ENCODE measurements around the gene MCCD1.

The MCCD1 gene

DNA sequence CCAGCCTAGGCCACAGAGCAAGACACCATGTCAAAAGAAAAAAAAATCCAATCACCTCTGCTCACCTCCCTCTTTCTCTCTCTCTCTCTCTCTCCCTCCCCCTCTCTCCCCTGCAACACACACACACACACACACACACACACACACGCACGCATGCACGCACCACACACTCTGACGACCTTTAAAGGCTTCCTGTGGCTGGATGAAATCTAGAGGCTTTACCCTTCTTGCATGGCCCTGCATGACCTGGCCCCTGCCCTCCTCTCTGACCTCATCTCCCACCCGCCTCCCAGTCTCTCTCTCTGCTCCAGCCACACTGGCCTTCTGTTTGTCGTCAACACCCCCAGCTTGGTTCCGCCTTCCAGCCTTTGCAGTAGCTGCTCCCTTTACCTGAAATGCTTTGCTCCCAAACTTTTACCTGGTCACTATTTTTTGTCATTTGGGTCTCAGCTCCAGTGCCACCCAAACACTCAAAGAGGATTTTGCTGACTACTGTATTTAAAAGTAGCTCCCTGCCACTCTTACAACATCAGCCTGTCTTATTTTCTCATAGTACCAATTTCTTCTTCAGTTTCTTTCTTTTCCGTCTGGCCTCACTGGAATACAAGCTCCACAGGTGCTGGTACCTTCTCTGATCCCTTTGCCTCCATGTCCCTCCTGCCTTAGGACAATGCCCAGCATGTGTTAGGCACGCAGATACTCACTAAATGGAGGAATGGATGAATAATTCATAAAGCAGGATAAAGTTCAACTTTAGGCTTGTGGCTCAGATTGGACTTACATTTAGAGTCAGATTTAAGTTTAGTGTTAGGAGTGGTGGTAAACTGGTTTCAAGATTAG is 39.0 kb downstream of the MCCD1 start:
- DNase-seq (ENCODE audit: insufficient read length, low spot score) (no peak), FAIRE-seq (no peak)
- peak; percentile 75 for TF ChIP-seq POU2F2 (IDR thresholded peaks at IDR 0.05; ENCODE audit: low read depth, low read length)
- no peak for TF ChIP-seq POLR2A (IDR thresholded peaks at IDR 0.05; ENCODE audit: low read depth, low read length)
- no peak for TF ChIP-seq PAX5 (IDR thresholded peaks at IDR 0.05; ENCODE audit: insufficient read depth, low read length, severe bottlenecking)
- no peak for TF ChIP-seq TAF1 (IDR thresholded peaks at IDR 0.05; ENCODE audit: low read depth, low read length)
- TF ChIP-seq SPI1 (IDR thresholded peaks at IDR 0.05; ENCODE audit: low read depth, low read length): no peak
- no peak for TF ChIP-seq POLR2AphosphoS5 (IDR thresholded peaks at IDR 0.05; ENCODE audit: low read depth, low read length)

DNA sequence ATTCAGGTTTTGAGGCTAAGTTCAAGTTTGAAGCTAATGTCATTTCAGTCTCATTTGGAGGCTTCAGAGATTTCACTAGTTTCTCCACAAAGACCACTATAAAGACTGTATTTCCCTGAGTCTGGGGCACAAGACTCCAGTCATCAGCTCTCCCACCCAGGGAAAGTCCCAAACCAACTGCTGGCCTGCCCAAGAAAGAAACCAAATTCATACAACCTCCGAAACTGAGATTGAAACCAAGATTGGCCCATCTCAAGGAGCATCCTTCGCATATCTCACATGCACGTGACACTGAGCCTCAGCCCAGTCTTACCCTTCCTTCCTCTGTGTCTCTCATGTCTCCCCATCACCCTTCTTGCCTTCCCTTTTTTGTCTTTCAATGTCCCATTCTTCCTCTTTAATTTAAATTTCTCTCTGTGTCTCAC is 39.8 kb downstream of the MCCD1 start:
- peak; percentile 99 for FAIRE-seq
- no peak for DNase-seq (ENCODE audit: insufficient read length, low spot score)
- TF ChIP-seq POLR2AphosphoS5 (IDR thresholded peaks at IDR 0.05; ENCODE audit: low read depth, low read length) (0 out of 2 replicates have a peak, but pooled peaks have one; percentile 29), TAF1 (IDR thresholded peaks at IDR 0.05; ENCODE audit: low read depth, low read length) (no peak), POLR2A (IDR thresholded peaks at IDR 0.05; ENCODE audit: low read depth, low read length) (peak; percentile 38; the same call in 1 of the 2 replicates), POU2F2 (IDR thresholded peaks at IDR 0.05; ENCODE audit: low read depth, low read length) (peak; percentile 73), SPI1 (IDR thresholded peaks at IDR 0.05; ENCODE audit: low read depth, low read length) (peak; percentile 70), PAX5 (IDR thresholded peaks at IDR 0.05; ENCODE audit: insufficient read depth, low read length, severe bottlenecking) (no peak)

DNA sequence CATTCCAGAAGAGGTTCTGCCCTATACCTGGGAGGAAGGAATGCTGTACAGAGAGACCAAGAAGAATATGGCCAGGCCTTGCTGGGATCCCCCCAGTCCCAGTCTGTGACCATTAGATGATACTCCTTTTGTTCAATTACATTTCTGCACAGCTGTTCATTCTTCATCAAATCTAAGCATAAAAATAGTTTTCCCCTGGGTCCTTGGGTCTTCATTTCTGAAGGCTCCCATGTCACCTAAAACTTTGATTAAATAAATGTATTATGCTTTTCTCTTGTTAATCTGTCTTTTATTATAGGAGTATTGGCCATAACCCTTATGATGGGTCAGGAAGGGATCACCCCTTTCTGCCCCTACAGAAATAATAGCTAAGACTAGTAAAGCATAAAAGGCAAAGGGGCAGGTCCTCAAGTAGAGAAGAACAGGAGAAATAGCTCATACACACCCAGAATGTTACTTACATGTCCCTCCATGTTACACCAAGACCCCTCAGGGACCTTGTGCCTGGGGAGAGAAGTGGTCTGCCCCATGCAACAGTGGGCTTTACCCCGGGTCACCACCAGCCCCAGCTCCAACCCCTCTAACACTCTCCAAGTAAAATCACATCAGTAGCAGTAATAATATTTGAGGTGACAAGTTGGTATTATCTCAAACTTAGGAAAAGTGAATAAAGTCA is 41.2 kb downstream of the MCCD1 start:
- DNase-seq (ENCODE audit: insufficient read length, low spot score) (no peak), FAIRE-seq (peak; percentile 33)
- no peak for TF ChIP-seq POU2F2 (IDR thresholded peaks at IDR 0.05; ENCODE audit: low read depth, low read length)
- TF ChIP-seq POLR2A (IDR thresholded peaks at IDR 0.05; ENCODE audit: low read depth, low read length): no peak
- no peak for TF ChIP-seq TAF1 (IDR thresholded peaks at IDR 0.05; ENCODE audit: low read depth, low read length)
- no peak for TF ChIP-seq SPI1 (IDR thresholded peaks at IDR 0.05; ENCODE audit: low read depth, low read length)
- TF ChIP-seq POLR2AphosphoS5 (IDR thresholded peaks at IDR 0.05; ENCODE audit: low read depth, low read length): no peak
- no peak for TF ChIP-seq PAX5 (IDR thresholded peaks at IDR 0.05; ENCODE audit: insufficient read depth, low read length, severe bottlenecking)

GRCh38 chr6:31572041-31572911 is 43.5 kb downstream of the MCCD1 start, which contains the start of gene LTA:
Gene LTA, plus strand, starts transcription at chr6:31572289. Its CDS starts 454 bp downstream, at chr6:31572743.
- DNase-seq (ENCODE audit: insufficient read length, low spot score) (no peak), FAIRE-seq (peak; percentile 91)
- TF ChIP-seq TAF1 (IDR thresholded peaks at IDR 0.05; ENCODE audit: low read depth, low read length): peak; percentile 30; the same call in 1 of the 2 replicates
- peak; percentile 23; the same call in 1 of the 2 replicates for TF ChIP-seq SPI1 (IDR thresholded peaks at IDR 0.05; ENCODE audit: low read depth, low read length)
- TF ChIP-seq POLR2A (IDR thresholded peaks at IDR 0.05; ENCODE audit: low read depth, low read length): peak; percentile 88
- no peak for TF ChIP-seq PAX5 (IDR thresholded peaks at IDR 0.05; ENCODE audit: insufficient read depth, low read length, severe bottlenecking)
- TF ChIP-seq POU2F2 (IDR thresholded peaks at IDR 0.05; ENCODE audit: low read depth, low read length): peak; percentile 67
- TF ChIP-seq POLR2AphosphoS5 (IDR thresholded peaks at IDR 0.05; ENCODE audit: low read depth, low read length): peak; percentile 88

GRCh38 chr6:31573239-31574105 is 44.7 kb downstream of the MCCD1 start:
- DNase-seq (ENCODE audit: insufficient read length, low spot score) (no peak), FAIRE-seq (no peak)
- TF ChIP-seq TAF1 (IDR thresholded peaks at IDR 0.05; ENCODE audit: low read depth, low read length) (no peak), POU2F2 (IDR thresholded peaks at IDR 0.05; ENCODE audit: low read depth, low read length) (no peak), POLR2AphosphoS5 (IDR thresholded peaks at IDR 0.05; ENCODE audit: low read depth, low read length) (no peak), SPI1 (IDR thresholded peaks at IDR 0.05; ENCODE audit: low read depth, low read length) (no peak), POLR2A (IDR thresholded peaks at IDR 0.05; ENCODE audit: low read depth, low read length) (no peak), PAX5 (IDR thresholded peaks at IDR 0.05; ENCODE audit: insufficient read depth, low read length, severe bottlenecking) (no peak)

GRCh38 chr6:31574106-31575061 is 45.6 kb downstream of the MCCD1 start:
- DNase-seq (ENCODE audit: insufficient read length, low spot score) (no peak), FAIRE-seq (no peak)
- TF ChIP-seq PAX5 (IDR thresholded peaks at IDR 0.05; ENCODE audit: insufficient read depth, low read length, severe bottlenecking): no peak
- TF ChIP-seq POU2F2 (IDR thresholded peaks at IDR 0.05; ENCODE audit: low read depth, low read length): peak; percentile 40; the same call in 1 of the 2 replicates
- peak; percentile 26; the same call in 1 of the 2 replicates for TF ChIP-seq POLR2AphosphoS5 (IDR thresholded peaks at IDR 0.05; ENCODE audit: low read depth, low read length)
- no peak for TF ChIP-seq TAF1 (IDR thresholded peaks at IDR 0.05; ENCODE audit: low read depth, low read length)
- TF ChIP-seq SPI1 (IDR thresholded peaks at IDR 0.05; ENCODE audit: low read depth, low read length): no peak
- peak; percentile 22; the same call in 1 of the 2 replicates for TF ChIP-seq POLR2A (IDR thresholded peaks at IDR 0.05; ENCODE audit: low read depth, low read length)

GRCh38 chr6:31575335-31575901 is 46.7 kb downstream of the MCCD1 start, which contains the start of gene TNF:
Gene TNF, plus strand, starts transcription at chr6:31575565. Its CDS starts 177 bp downstream, at chr6:31575742.
- DNase-seq (ENCODE audit: insufficient read length, low spot score): peak; percentile 66
- TF ChIP-seq POLR2A (IDR thresholded peaks at IDR 0.05; ENCODE audit: low read depth, low read length) (peak; percentile 100), POLR2AphosphoS5 (IDR thresholded peaks at IDR 0.05; ENCODE audit: low read depth, low read length) (peak; percentile 100), SPI1 (IDR thresholded peaks at IDR 0.05; ENCODE audit: low read depth, low read length) (peak; percentile 63), TAF1 (IDR thresholded peaks at IDR 0.05; ENCODE audit: low read depth, low read length) (peak; percentile 92), POU2F2 (IDR thresholded peaks at IDR 0.05; ENCODE audit: low read depth, low read length) (peak; percentile 95), PAX5 (IDR thresholded peaks at IDR 0.05; ENCODE audit: insufficient read depth, low read length, severe bottlenecking) (no peak)
- FAIRE-seq: peak; percentile 95
